IMR-90 (cell line): ENCODE data around the gene ADGRD1.

Source experiments
- BHLHE40 ChIP-seq: fragments of 150-350 bp; IDR thresholded peaks from 2 replicates; pipeline ENCODE4 v1.6.1; 2016; ENCODE audit warnings: mild to moderate bottlenecking, low read depth, low read length
- CEBPB ChIP-seq: IDR thresholded peaks from 2 replicates; pipeline ENCODE4 v1.6.1; 2012; ENCODE audit warnings: low read depth, low read length, improper control_type of control experiment
- CTCF ChIP-seq: conservative IDR thresholded peaks from 2 replicates; pipeline ENCODE4 v1.5.1; 2012; ENCODE audit warnings: mild to moderate bottlenecking, low read depth, low read length, improper control_type of control experiment
- MAFK ChIP-seq: IDR thresholded peaks from 2 replicates; pipeline ENCODE4 v1.6.1; 2012; ENCODE audit warnings: low read depth, low read length, improper control_type of control experiment
- MAZ ChIP-seq: IDR thresholded peaks from 2 replicates; pipeline ENCODE4 v1.6.1; 2012; ENCODE audit warnings: low read depth, mild to moderate bottlenecking, low read length, improper control_type of control experiment, moderate library complexity, borderline replicate concordance
- POLR2A ChIP-seq: IDR thresholded peaks from 2 replicates; pipeline ENCODE4 v1.6.1; 2012; ENCODE audit warnings: mild to moderate bottlenecking, low read depth, low read length
- RAD21 ChIP-seq: IDR thresholded peaks from 2 replicates; pipeline ENCODE4 v1.6.1; 2012; ENCODE audit warnings: low read length, improper control_type of control experiment
- RFX5 ChIP-seq: IDR thresholded peaks from 2 replicates; pipeline ENCODE4 v1.8.0; 2012; ENCODE audit warnings: low read depth, mild to moderate bottlenecking, low read length, moderate library complexity
- USF2 ChIP-seq: fragments of 150-350 bp; IDR thresholded peaks from 2 replicates; pipeline ENCODE4 v1.6.1; 2017; ENCODE audit warnings: mild to moderate bottlenecking, antibody characterized with exemption, low read length, low read depth

DNA sequence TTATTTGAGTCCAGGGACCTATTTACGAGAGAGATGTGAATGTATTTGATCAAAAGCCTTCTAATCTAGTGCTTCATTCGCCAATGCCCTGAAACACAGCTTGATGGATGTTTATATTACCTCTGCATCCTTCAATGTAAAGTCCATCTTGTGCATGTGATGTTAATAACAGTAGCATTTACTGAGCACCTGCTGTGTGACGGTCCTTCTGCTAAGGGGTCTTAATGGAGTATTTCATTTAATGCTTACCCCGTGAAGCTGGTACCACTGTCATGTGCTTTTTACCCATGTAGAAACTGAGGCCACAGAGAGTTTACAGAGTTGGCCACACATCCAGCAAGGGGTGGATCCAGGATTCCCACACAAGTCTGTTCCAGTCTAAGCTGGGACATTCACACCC is 237.3 kb downstream of the ADGRD1 start:
- TF ChIP-seq POLR2A = no peak
- no peak for TF ChIP-seq CTCF
- TF ChIP-seq MAZ = no peak
- no peak for TF ChIP-seq CEBPB
- no peak for TF ChIP-seq RFX5
- no peak for TF ChIP-seq MAFK
- TF ChIP-seq BHLHE40 = no peak
- TF ChIP-seq USF2 = no peak
- TF ChIP-seq RAD21 = no peak
